Aorta (tissue), 5 donors: Measurements from ENCODE around the gene FAM216B. TPM values are rescaled to one million over a fixed set of nuclear protein-coding genes. Genes with fewer than 3 reads are reported as not detected.
A peak's percentile ranks its signal among the peaks of the same experiment; 100 is the strongest.

Experiments
- ATAC-seq: fragments of 200-7000 bp; cut with Tn5 transposase; one replicate; pipeline ENCODE4 v1.9.1; 2022; ENCODE audit warnings: moderate library complexity; ENCODE audit not compliant: low FRiP score
- DNase-seq, 2 donors: peaks; one replicate each; pipeline ENCODE4 v3.0.0-alpha.2; 2020
- H3K27ac ChIP-seq, 2 donors: one replicate each; pipeline ENCODE4 v1.5.1; 2013; ENCODE audit warnings: low read length in 2 of 2, mild to moderate bottlenecking in 2 of 2, moderate library complexity in 2 of 2, control low read depth in 1 of 2, inconsistent platforms in 1 of 2, low read depth in 1 of 2
- H3K27me3 ChIP-seq, 2 donors: one replicate each; pipeline ENCODE4 v1.6.1; 2013; ENCODE audit warnings: control low read depth in 1 of 2, low read length in 1 of 2, mild to moderate bottlenecking in 1 of 2, moderate library complexity in 1 of 2; ENCODE audit not compliant: insufficient read depth in 2 of 2, control insufficient read depth in 1 of 2
- H3K36me3 ChIP-seq, 2 donors: one replicate each; pipeline ENCODE4 v1.6.1; 2013; ENCODE audit warnings: control low read depth in 1 of 2, low read length in 1 of 2, mild to moderate bottlenecking in 1 of 2; ENCODE audit not compliant: insufficient read depth in 2 of 2, control insufficient read depth in 1 of 2
- H3K4me1 ChIP-seq, 2 donors: one replicate each; pipeline ENCODE4 v1.6.1; 2013; ENCODE audit warnings: low read length in 2 of 2, control low read depth in 1 of 2, mild to moderate bottlenecking in 1 of 2, moderate library complexity in 1 of 2; ENCODE audit not compliant: insufficient read depth in 2 of 2, control insufficient read depth in 1 of 2
- H3K4me3 ChIP-seq, 2 donors: one replicate each; pipeline ENCODE4 v1.5.1; 2013; ENCODE audit warnings: low read length in 2 of 2, control low read depth in 1 of 2, mild to moderate bottlenecking in 1 of 2
- H3K9me3 ChIP-seq: one replicate; pipeline ENCODE4 v1.6.1; 2013; ENCODE audit warnings: mild to moderate bottlenecking, low read length; ENCODE audit not compliant: control insufficient read depth
- WGBS, 2 donors: extraction: QIAGEN DNeasy Blood & Tissue Kit; methylation state at CpG; one replicate each; pipeline ENCODE4 v1.1.7; 2013; 5-methylcytosine and 5-hydroxymethylcytosine counted together
- intact Hi-C, 2 donors: fragments of 100-400 bp; cut with DNase I; formaldehyde crosslinking; loops; one replicate each; pipeline versions ENCODE4 v1.14.2 to v1.15.0; 2022
- polyA plus RNA-seq, 2 donors: library from polyadenylated mRNA; stranded (reverse); fragments of 200-250 nt; gene quantifications; one replicate each; pipeline ENCODE4 v1.2.3, GENCODE V29; 2013
- total RNA-seq, 2 donors: library from RNA; stranded (reverse); fragmentation: NEBNext Ultra II Directional; extraction: Animal tissue kit (Norgen Biotek cat#: 25700); gene quantifications; one replicate each; pipeline ENCODE4 v1.2.1, GENCODE V29; 2021
- donor health status: healthy with polysubstance abuse.
- donor health status: Bipolar disorder and iron deficiency.
- donor health status: DM: no; HTN: no; CAD: no.
- donor health status: DM: no; HTN: no; CAD: no.
- donor health status: DM: yes; HTN: yes; CAD: no.

FAM216B gene
- total and polyA plus RNA-seq, 4 donors: not detected

GRCh38 chr13:42794577-42795275 lies 13.3 kb downstream of the FAM216B start:
- ATAC-seq: no peak
- DNase-seq: no peak
- H3K9me3 ChIP-seq: peaks cover 5% of the 10 kb centered on the region
- 90 to 91% methylated on average over 5 of the region's 5 CpGs for WGBS, 2 donors
- H3K36me3 ChIP-seq: no peaks in the 10 kb centered on the region
- no peaks in the 10 kb centered on the region for H3K4me1 ChIP-seq
- H3K27me3 ChIP-seq: peaks cover 0 to 1% of the 10 kb centered on the region in 2 donors
- no peak overlapping the region for H3K4me3 ChIP-seq
- intact Hi-C loops: no loop called here
- no peak overlapping the region for H3K27ac ChIP-seq

GRCh38 chr13:42795666-42796065 lies 14.3 kb downstream of the FAM216B start:
- DNase-seq: no peak
- peaks cover 5% of the 10 kb centered on the region for H3K9me3 ChIP-seq
- no peaks in the 10 kb centered on the region for H3K4me1 ChIP-seq
- 97% methylated on average over 2 of the region's 2 CpGs for WGBS, 2 donors
- no peak overlapping the region for H3K27ac ChIP-seq
- intact Hi-C loops: no loop called here
- peaks cover 0 to 1% of the 10 kb centered on the region in 2 donors for H3K27me3 ChIP-seq
- H3K4me3 ChIP-seq: no peak overlapping the region
- no peak for ATAC-seq
- H3K36me3 ChIP-seq: no peaks in the 10 kb centered on the region

GRCh38 chr13:42796747-42797356 lies 15.5 kb downstream of the FAM216B start:
- intact Hi-C loops: no loop called here
- H3K27ac ChIP-seq: no peak overlapping the region

GRCh38 chr13:42798118-42798517 lies 16.7 kb downstream of the FAM216B start:
- H3K4me1 ChIP-seq: no peaks in the 10 kb centered on the region
- H3K4me3 ChIP-seq: no peak overlapping the region
- ATAC-seq (no peak), DNase-seq (no peak)
- H3K36me3 ChIP-seq: no peaks in the 10 kb centered on the region
- H3K27me3 ChIP-seq: peaks cover 0 to 1% of the 10 kb centered on the region in 2 donors
- peaks cover 5% of the 10 kb centered on the region for H3K9me3 ChIP-seq
- intact Hi-C loops: no loop called here
- 68 to 76% methylated on average over 6 of the region's 6 CpGs for WGBS, 2 donors
- H3K27ac ChIP-seq: no peak overlapping the region

More at GRCh38 chr13:42796747-42797356, 15.5 kb downstream of the FAM216B start:
- DNase-seq (no peak), ATAC-seq (peak; percentile 7)
- Histone ChIP-seq H3K9me3 (peaks cover 5% of the 10 kb centered on the region), H3K4me3 (no peak overlapping the region), H3K36me3 (no peaks in the 10 kb centered on the region), H3K4me1 (no peaks in the 10 kb centered on the region), H3K27me3 (peaks cover 0 to 1% of the 10 kb centered on the region in 2 donors)
- 80 to 82% methylated on average over 7 of the region's 7 CpGs for WGBS, 2 donors

- Histone ChIP-seq H3K9me3 (peaks cover 1% of the 10 kb centered on the region), H3K27ac (no peak overlapping the region), H3K27me3 (no peaks in the 10 kb centered on the region), H3K36me3 (no peaks in the 10 kb centered on the region), H3K4me3 (no peak overlapping the region), H3K4me1 (no peaks in the 10 kb centered on the region)
- intact Hi-C loops: no loop called here
- WGBS, 2 donors: 71 to 72% methylated on average over 5 of the region's 5 CpGs
- ATAC-seq (no peak), DNase-seq (no peak)
Measured at GRCh38 chr13:42800109-42800643, 18.8 kb downstream of the FAM216B start.

GRCh38 chr13:42803563-42804204 lies 22.3 kb downstream of the FAM216B start:
- H3K4me3 ChIP-seq: no peak overlapping the region
- H3K36me3 ChIP-seq: no peaks in the 10 kb centered on the region
- no peaks in the 10 kb centered on the region for H3K27me3 ChIP-seq
- DNase-seq: no peak
- intact Hi-C loops: no loop called here
- 82 to 85% methylated on average over 2 of the region's 2 CpGs for WGBS, 2 donors
- H3K9me3 ChIP-seq: peaks cover 2% of the 10 kb centered on the region
- ATAC-seq: no peak
- H3K27ac ChIP-seq: no peak overlapping the region
- H3K4me1 ChIP-seq: no peaks in the 10 kb centered on the region

- DNase-seq: no peak
- no peak for ATAC-seq
- WGBS, 2 donors: 63 to 65% methylated on average over 4 of the region's 4 CpGs
- no peaks in the 10 kb centered on the region for H3K4me1 ChIP-seq
- no peaks in the 10 kb centered on the region for H3K27me3 ChIP-seq
- peaks cover 3% of the 10 kb centered on the region for H3K9me3 ChIP-seq
- no peaks in the 10 kb centered on the region for H3K36me3 ChIP-seq
- no peak overlapping the region for H3K4me3 ChIP-seq
- H3K27ac ChIP-seq: no peak overlapping the region
- intact Hi-C loops: no loop called here
Measured at GRCh38 chr13:42804244-42804874, 23.0 kb downstream of the FAM216B start.

- DNase-seq: no peak
- H3K36me3 ChIP-seq: no peaks in the 10 kb centered on the region
- no peaks in the 10 kb centered on the region for H3K4me1 ChIP-seq
- intact Hi-C loops: loop anchor here in 1 of 2 donors (5.0 kb wide), 1 partner anchor 150 kb away; no protein-coding TSS in a partner anchor
- no peaks in the 10 kb centered on the region for H3K27me3 ChIP-seq
- H3K27ac ChIP-seq: no peak overlapping the region
- ATAC-seq: no peak
- H3K4me3 ChIP-seq: no peak overlapping the region
- peaks cover 3% of the 10 kb centered on the region for H3K9me3 ChIP-seq
- 83 to 84% methylated on average over 2 of the region's 2 CpGs for WGBS, 2 donors
Measured at GRCh38 chr13:42807241-42807640, 25.9 kb downstream of the FAM216B start.
